HUES48 (cell line): ENCODE data around the gene C1orf21.

Source experiments
- H3K27ac ChIP-seq: one replicate; pipeline ENCODE4 v1.7.0; 2013; ENCODE audit warnings: low read depth, low read length, inconsistent platforms
- H3K27me3 ChIP-seq: 2 replicates; pipeline ENCODE4 v1.6.1; 2013; ENCODE audit warnings: mild to moderate bottlenecking, low read length; ENCODE audit not compliant: control insufficient read depth, insufficient read depth
- H3K36me3 ChIP-seq: 2 replicates; pipeline ENCODE4 v1.6.1; 2013; ENCODE audit warnings: low read length; ENCODE audit not compliant: control insufficient read depth, insufficient read depth
- H3K4me1 ChIP-seq: 2 replicates; pipeline ENCODE4 v1.6.1; 2013; ENCODE audit warnings: mild to moderate bottlenecking, low read length; ENCODE audit not compliant: control insufficient read depth, insufficient read depth
- H3K4me3 ChIP-seq: 2 replicates; pipeline ENCODE4 v1.5.1; 2013; ENCODE audit warnings: mild to moderate bottlenecking, low read depth, low read length
- H3K9ac ChIP-seq: 2 replicates; pipeline ENCODE4 v1.6.1; 2013; ENCODE audit warnings: mild to moderate bottlenecking, low read depth, low read length, moderate library complexity
- H3K9me3 ChIP-seq: 2 replicates; pipeline ENCODE4 v1.6.1; 2013; ENCODE audit warnings: low read length; ENCODE audit not compliant: control insufficient read depth, insufficient read depth

The C1orf21 gene

DNA sequence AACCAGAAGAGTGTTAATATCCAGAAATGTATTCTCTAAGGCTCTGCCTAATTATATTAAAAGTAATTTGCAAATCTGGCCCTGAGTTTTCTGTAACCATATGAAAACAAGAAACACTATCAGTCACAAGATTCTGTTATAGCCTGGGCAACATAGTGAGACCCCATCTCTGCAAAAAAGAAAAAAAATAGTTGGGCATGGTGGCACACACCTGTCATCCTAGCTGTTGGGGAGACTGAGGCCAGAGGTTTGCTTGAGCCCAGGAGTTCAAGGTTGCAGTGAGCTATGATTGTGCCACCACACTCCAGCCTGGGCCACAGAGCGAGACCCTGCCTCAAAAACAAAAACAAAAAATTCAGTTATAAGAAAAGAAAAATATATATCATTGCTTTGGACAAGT lies 25.6 kb downstream of the C1orf21 start:
- Histone ChIP-seq H3K4me1 (peaks cover 34% of the 10 kb centered on the region), H3K4me3 (no peak overlapping the region), H3K27ac (no peak overlapping the region), H3K9me3 (no peaks in the 10 kb centered on the region), H3K27me3 (no peaks in the 10 kb centered on the region), H3K36me3 (no peaks in the 10 kb centered on the region), H3K9ac (no peak overlapping the region)

DNA sequence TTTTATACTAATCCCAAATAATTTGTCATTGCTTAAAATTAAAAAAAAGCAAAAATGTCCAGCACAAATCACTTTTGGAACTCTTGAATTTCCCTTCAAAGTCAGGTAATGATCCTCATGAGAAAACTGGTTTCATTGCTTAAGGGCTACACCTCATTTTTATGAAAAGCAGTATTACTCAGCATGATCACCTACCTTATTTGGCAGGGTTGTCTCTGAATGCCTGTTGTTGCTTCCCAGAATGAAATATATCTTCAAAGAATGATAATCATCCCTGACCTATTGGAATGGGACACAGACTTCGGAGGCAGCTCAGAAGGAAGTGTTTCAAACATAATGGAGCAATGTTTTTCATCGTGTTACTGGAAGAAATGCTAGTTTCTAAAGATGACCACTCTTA lies 29.7 kb downstream of the C1orf21 start:
- H3K4me1 ChIP-seq: peaks cover 36% of the 10 kb centered on the region
- H3K27me3 ChIP-seq: no peaks in the 10 kb centered on the region
- no peaks in the 10 kb centered on the region for H3K9me3 ChIP-seq
- no peak overlapping the region for H3K27ac ChIP-seq
- H3K4me3 ChIP-seq: no peak overlapping the region
- no peaks in the 10 kb centered on the region for H3K36me3 ChIP-seq
- no peak overlapping the region for H3K9ac ChIP-seq

- Histone ChIP-seq H3K4me3 (no peak overlapping the region), H3K36me3 (no peaks in the 10 kb centered on the region), H3K27me3 (no peaks in the 10 kb centered on the region), H3K4me1 (peaks cover 40% of the 10 kb centered on the region), H3K9me3 (no peaks in the 10 kb centered on the region), H3K9ac (no peak overlapping the region), H3K27ac (no peak overlapping the region)
Measured at GRCh38 chr1:184416946-184417345, 30.1 kb downstream of the C1orf21 start.

DNA sequence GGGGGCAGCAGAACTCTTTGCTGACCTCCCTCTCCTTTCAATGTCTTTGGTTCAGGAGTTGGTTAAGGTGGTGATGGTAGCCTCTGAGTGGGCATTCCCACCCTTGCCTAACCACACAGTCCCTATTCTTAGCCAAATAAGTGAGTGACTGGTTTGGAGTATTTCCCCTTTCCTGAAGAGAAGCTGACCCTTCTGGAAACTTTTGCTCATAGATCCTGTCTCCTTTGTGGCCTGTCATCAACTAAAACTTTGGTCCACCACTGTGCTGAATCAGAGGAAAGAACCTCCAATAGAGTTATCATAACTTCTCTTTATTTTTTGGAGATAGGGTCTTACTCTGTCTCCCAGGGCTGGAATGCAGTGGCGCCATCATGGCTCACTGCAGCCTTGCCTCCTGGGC lies 31.1 kb downstream of the C1orf21 start:
- H3K27ac ChIP-seq: no peak overlapping the region
- no peaks in the 10 kb centered on the region for H3K9me3 ChIP-seq
- H3K27me3 ChIP-seq: no peaks in the 10 kb centered on the region
- no peak overlapping the region for H3K4me3 ChIP-seq
- peaks cover 46% of the 10 kb centered on the region for H3K4me1 ChIP-seq
- no peaks in the 10 kb centered on the region for H3K36me3 ChIP-seq
- no peak overlapping the region for H3K9ac ChIP-seq

DNA sequence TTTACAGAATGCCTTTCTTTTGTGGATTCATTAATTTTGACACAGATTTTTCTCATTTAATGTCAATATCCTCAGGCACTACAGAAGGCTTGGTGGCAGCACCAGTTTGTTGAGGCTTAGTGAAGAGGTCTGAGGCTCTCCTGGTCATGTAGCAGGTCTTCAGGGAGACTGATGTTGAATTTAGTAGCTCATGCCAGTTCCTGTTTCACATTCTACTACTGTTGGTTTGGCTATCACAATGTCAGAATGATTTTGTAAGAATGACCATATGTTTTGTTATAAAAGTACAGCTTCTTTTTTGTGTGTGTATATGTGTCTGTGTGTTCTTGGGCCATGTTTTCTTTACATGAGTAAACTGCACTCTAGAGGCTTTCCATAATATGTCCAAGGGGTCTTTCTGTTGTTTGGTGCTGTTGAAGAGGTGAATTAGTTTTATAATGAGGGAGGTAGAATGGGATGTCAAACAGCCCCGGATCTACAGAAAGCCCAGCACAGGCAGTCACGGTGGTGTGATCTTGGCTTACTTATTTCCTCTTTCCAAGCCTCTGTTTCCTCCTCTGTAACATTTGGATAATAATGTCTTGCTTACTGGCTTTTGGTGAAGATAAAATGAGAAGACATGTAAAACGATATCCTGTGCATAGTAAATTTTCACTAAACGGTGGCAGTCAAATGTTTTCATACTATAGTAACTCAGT lies 32.0 kb downstream of the C1orf21 start:
- no peaks in the 10 kb centered on the region for H3K27me3 ChIP-seq
- H3K27ac ChIP-seq: no peak overlapping the region
- H3K9ac ChIP-seq: no peak overlapping the region

DNA sequence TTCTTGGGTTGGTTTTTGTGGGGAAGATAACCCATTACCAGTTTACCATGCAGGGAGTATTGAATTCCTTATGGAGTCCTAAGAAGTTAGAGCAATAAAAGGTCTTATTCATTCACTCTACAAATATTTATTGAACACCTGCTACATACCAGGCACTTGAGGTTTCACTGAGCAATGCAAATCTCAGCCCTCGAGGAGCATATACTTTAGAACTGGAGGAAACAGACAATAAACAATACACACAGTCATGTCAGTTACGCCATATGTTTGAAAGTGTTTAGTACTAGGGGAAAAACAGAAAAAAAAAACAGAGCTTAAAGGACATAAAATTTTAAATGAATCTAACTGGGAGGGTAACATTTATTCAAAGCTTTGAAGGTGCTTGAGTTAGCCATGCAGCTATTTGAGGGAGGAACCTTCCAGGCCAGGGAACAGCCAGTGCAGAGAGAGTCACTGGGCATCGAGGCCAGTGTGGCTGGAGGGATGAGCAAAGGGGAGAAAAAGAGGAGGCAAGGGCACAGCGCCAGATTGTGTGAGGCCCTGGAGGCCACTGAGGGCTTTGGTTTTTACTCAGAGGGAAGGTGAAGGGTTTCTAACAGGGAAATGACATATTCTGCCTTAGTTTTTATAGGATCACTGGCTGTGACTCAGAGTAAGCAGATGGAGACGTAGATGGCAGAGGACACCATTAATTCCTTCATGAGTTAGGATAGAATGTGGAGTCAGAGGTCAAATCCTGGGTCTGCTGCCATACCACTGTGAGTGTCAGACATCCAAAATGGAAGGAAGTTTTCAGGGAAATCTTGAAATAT lies 32.7 kb downstream of the C1orf21 start:
- no peaks in the 10 kb centered on the region for H3K9me3 ChIP-seq
- no peak overlapping the region for H3K4me3 ChIP-seq
- peaks cover 46% of the 10 kb centered on the region for H3K4me1 ChIP-seq
- no peak overlapping the region for H3K27ac ChIP-seq
- no peak overlapping the region for H3K9ac ChIP-seq
- H3K27me3 ChIP-seq: no peaks in the 10 kb centered on the region
- H3K36me3 ChIP-seq: no peaks in the 10 kb centered on the region

More for the DNA sequence above, 32.0 kb downstream of the C1orf21 start:
- Histone ChIP-seq H3K9me3 (no peaks in the 10 kb centered on the region), H3K4me3 (no peak overlapping the region), H3K36me3 (no peaks in the 10 kb centered on the region), H3K4me1 (peaks cover 46% of the 10 kb centered on the region)

DNA sequence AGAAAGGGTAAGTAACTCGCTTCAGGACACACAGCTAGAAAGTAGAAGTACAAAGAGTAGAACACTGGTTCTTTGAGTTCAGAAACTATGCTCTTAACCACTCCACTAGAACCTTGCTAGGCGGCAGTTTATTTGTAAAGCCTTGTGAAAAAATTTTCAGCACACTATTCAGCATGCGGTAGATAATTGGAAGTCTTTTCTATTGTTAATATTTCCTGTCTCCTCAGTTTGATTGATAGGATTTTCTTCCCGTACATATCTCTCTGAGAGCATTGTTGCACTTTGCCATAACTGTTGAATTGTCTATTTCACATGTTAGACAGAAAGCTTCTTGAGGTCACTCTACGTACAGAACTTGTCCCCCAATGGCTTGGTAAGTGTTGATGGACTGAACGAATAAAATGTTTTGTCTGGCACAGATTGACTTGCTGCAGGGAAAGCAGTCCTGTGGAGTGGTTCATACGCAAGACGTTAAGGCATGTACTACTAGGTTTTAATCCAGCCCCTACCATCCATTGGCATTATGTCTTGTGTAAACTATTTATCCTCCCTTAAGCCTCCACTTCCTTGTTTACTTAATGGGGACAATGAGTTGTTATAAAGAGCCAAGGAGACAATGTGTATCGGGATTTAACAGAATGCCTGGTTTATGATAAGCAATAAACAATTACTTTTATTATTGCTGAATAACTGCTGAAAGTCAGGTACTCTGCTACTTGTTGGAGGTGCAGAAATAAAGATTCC lies 35.8 kb downstream of the C1orf21 start:
- Histone ChIP-seq H3K4me3 (no peak overlapping the region), H3K9me3 (no peaks in the 10 kb centered on the region), H3K27ac (no peak overlapping the region), H3K4me1 (peaks cover 47% of the 10 kb centered on the region), H3K27me3 (no peaks in the 10 kb centered on the region), H3K36me3 (no peaks in the 10 kb centered on the region), H3K9ac (no peak overlapping the region)

DNA sequence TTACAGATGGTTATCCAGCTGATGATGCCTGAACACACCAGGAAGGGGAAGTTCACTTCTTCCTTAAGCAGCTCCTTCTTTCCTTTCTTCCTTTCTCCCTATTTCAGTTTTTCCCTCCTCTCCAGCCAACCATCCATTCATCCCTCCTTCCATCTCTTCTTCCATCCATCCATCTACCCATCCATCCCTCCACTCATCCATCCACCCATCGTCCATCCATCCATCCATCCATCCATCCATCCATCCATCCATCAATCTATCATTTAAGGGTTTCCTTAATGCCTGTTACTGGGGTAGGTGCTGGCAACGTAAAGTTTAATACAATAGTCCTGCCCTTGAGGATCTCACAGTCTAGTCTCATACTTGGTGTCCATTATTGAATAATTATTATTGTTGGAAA lies 36.8 kb downstream of the C1orf21 start:
- H3K9me3 ChIP-seq: no peaks in the 10 kb centered on the region
- H3K4me1 ChIP-seq: peaks cover 40% of the 10 kb centered on the region
- H3K9ac ChIP-seq: no peak overlapping the region
- H3K27me3 ChIP-seq: no peaks in the 10 kb centered on the region
- no peak overlapping the region for H3K27ac ChIP-seq
- H3K4me3 ChIP-seq: no peak overlapping the region
- H3K36me3 ChIP-seq: no peaks in the 10 kb centered on the region

DNA sequence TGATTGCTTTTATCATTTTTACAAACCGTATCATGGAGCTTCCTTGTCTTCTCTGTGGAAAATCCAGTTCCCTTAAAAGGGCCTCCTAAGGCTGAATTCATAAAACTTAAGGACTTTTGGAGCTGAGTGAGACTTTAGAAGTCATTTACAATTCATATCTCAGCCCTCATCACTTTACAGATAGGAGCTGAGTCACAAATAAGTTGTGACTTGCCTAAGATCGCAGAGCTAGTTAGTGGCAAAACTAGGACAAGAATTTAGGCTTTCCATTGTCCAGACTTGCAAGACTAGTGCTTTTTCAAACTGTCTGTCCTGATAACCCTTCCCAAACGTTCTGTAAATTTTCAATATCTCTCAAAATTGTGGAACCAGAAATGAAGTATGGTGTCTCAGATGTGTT lies 37.3 kb downstream of the C1orf21 start:
- H3K27ac ChIP-seq: no peak overlapping the region
- no peaks in the 10 kb centered on the region for H3K36me3 ChIP-seq
- H3K9me3 ChIP-seq: no peaks in the 10 kb centered on the region
- H3K27me3 ChIP-seq: no peaks in the 10 kb centered on the region
- H3K4me3 ChIP-seq: no peak overlapping the region
- H3K9ac ChIP-seq: no peak overlapping the region
- H3K4me1 ChIP-seq: peaks cover 35% of the 10 kb centered on the region

- Histone ChIP-seq H3K9ac (no peak overlapping the region), H3K9me3 (no peaks in the 10 kb centered on the region), H3K36me3 (no peaks in the 10 kb centered on the region), H3K4me3 (no peak overlapping the region), H3K27ac (no peak overlapping the region), H3K4me1 (peaks cover 28% of the 10 kb centered on the region), H3K27me3 (no peaks in the 10 kb centered on the region)
Measured at GRCh38 chr1:184424945-184425344, 38.1 kb downstream of the C1orf21 start.
